HEK293T (cell line): ENCODE results near the gene MSLN.
"Not testable (repeated sequence)": the region's sequence is repeated elsewhere in the genome, so short reads cannot be mapped to it uniquely, and the experiment has no call there.

Source experiments
- CTCF ChIA-PET: fragments of 350-600 bp; formaldehyde crosslinking; extraction: SDS; loops from one replicate; lab custom pipeline; 2021; ENCODE audit warnings: antibody characterized with exemption, inconsistent platforms; lab: Yijun Ruan, JAX
- POLR2A ChIA-PET: fragments of 350-600 bp; formaldehyde crosslinking; extraction: SDS; loops from one replicate; lab custom pipeline; 2020; ENCODE audit warnings: antibody characterized with exemption, inconsistent platforms; lab: Yijun Ruan, JAX
- DNase-seq: peaks from one replicate; pipeline ENCODE4 v3.0.0; 2012; ENCODE audit warnings: mixed read lengths; ENCODE audit errors: extremely low spot score
- ARNT ChIP-seq: fragments of 450-650 bp; IDR thresholded peaks from 2 replicates; pipeline ENCODE4 v1.6.1; 2017; ENCODE audit warnings: mild to moderate bottlenecking
- BHLHE40 ChIP-seq: fragments of 450-650 bp; IDR thresholded peaks from 2 replicates; pipeline ENCODE4 v1.6.1; 2016; ENCODE audit warnings: mild to moderate bottlenecking, moderate library complexity, borderline replicate concordance
- CTBP1 ChIP-seq: fragments of 450-650 bp; IDR thresholded peaks from 2 replicates; pipeline ENCODE4 v1.6.1; 2016; ENCODE audit warnings: borderline replicate concordance
- ELF4 ChIP-seq: fragments of 450-650 bp; IDR thresholded peaks from 2 replicates; pipeline ENCODE4 v1.6.1; 2017; ENCODE audit warnings: antibody characterized with exemption
- FOXA1 ChIP-seq: fragments of 450-650 bp; IDR thresholded peaks from 2 replicates; pipeline ENCODE4 v1.6.1; 2016; ENCODE audit warnings: mild to moderate bottlenecking
- FOXK2 ChIP-seq: fragments of 450-650 bp; IDR thresholded peaks from 2 replicates; pipeline ENCODE4 v1.6.1; 2016; ENCODE audit warnings: mild to moderate bottlenecking
- FOXM1 ChIP-seq: fragments of 450-650 bp; IDR thresholded peaks from 2 replicates; pipeline ENCODE4 v1.6.1; 2017; ENCODE audit warnings: mild to moderate bottlenecking, borderline replicate concordance
- HDGF ChIP-seq: fragments of 450-650 bp; IDR thresholded peaks from 2 replicates; pipeline ENCODE4 v1.6.1; 2017; ENCODE audit warnings: antibody characterized with exemption, borderline replicate concordance
- L3MBTL2 ChIP-seq: fragments of 450-650 bp; conservative IDR thresholded peaks from 2 replicates; pipeline ENCODE4 v1.6.1; 2016; ENCODE audit warnings: mild to moderate bottlenecking
- LEF1 ChIP-seq: fragments of 450-650 bp; IDR thresholded peaks from 2 replicates; pipeline ENCODE4 v1.6.1; 2017; ENCODE audit warnings: mild to moderate bottlenecking, borderline replicate concordance
- NFRKB ChIP-seq: fragments of 450-650 bp; IDR thresholded peaks from 2 replicates; pipeline ENCODE4 v1.6.1; 2016; ENCODE audit warnings: mild to moderate bottlenecking, moderate library complexity
- PKNOX1 ChIP-seq: fragments of 450-650 bp; IDR thresholded peaks from 2 replicates; pipeline ENCODE4 v1.6.1; 2016
- SP1 ChIP-seq: fragments of 450-650 bp; IDR thresholded peaks from 2 replicates; pipeline ENCODE4 v1.6.1; 2017
- SUZ12 ChIP-seq: fragments of 450-650 bp; IDR thresholded peaks from 2 replicates; pipeline ENCODE4 v1.6.1; 2016; ENCODE audit warnings: mild to moderate bottlenecking
- TARDBP ChIP-seq: fragments of 450-650 bp; IDR thresholded peaks from 2 replicates; pipeline ENCODE4 v1.6.1; 2016
- ZNF384 ChIP-seq: fragments of 450-650 bp; IDR thresholded peaks from 2 replicates; pipeline ENCODE4 v1.6.1; 2016

Gene MSLN

GRCh38 chr16:775236-775796 is 14.8 kb downstream of the MSLN start:
- no peak for TF ChIP-seq ZNF384
- TF ChIP-seq CTBP1 = no peak
- TF ChIP-seq SUZ12 = no peak
- TF ChIP-seq ELF4 = no peak
- TF ChIP-seq ARNT = no peak
- no peak for TF ChIP-seq FOXK2
- no peak for TF ChIP-seq L3MBTL2
- no peak for DNase-seq
- ChIA-PET POLR2A (no interaction called here), CTCF (no interaction called here)

GRCh38 chr16:776298-776697 is 15.8 kb downstream of the MSLN start:
- ChIA-PET POLR2A (interaction anchor here (1.8 kb wide), 1 partner anchor 56 kb away, joined by 7 read pairs; the partner anchor contains the start of gene ANTKMT), CTCF (interaction anchor here (1.1 kb wide), 1 partner anchor 9 kb away, joined by 5 read pairs; no protein-coding TSS in a partner anchor)
- not testable (repeated sequence) for DNase-seq

GRCh38 chr16:776824-777223 is 16.3 kb downstream of the MSLN start:
- POLR2A ChIA-PET = interaction anchor here (1.8 kb wide), 1 partner anchor 56 kb away, joined by 7 read pairs; the partner anchor contains the start of gene ANTKMT
- TF ChIP-seq L3MBTL2 (no peak), FOXM1 (no peak), ELF4 (no peak), ZNF384 (no peak)
- CTCF ChIA-PET = interaction anchor here (0.7 to 1.1 kb wide), 2 partner anchors 8 to 166 kb away, joined by 3 to 5 read pairs; no protein-coding TSS in a partner anchor
- no peak for DNase-seq

GRCh38 chr16:777826-778225 is 17.3 kb downstream of the MSLN start:
- ChIA-PET POLR2A (no interaction called here), CTCF (no interaction called here)
- TF ChIP-seq FOXK2 (no peak), TARDBP (no peak), ZNF384 (no peak), PKNOX1 (no peak), ELF4 (no peak), FOXM1 (no peak), BHLHE40 (no peak), SP1 (no peak), FOXA1 (no peak), SUZ12 (no peak), NFRKB (no peak), LEF1 (no peak), HDGF (no peak), ARNT (no peak), L3MBTL2 (no peak), CTBP1 (no peak)
- no peak for DNase-seq

- POLR2A ChIA-PET = interaction anchor here (0.9 kb wide), 1 partner anchor 10 kb away, joined by 4 read pairs; the partner anchor contains the start of genes CHTF18 and RPUSD1
- TF ChIP-seq FOXK2 (no peak), ELF4 (no peak), HDGF (no peak), FOXA1 (no peak), ZNF384 (no peak), PKNOX1 (no peak), BHLHE40 (no peak), FOXM1 (no peak), NFRKB (no peak), L3MBTL2 (no peak), LEF1 (no peak), ARNT (no peak), TARDBP (no peak), SUZ12 (no peak)
- DNase-seq = no peak
- CTCF ChIA-PET = no interaction called here
Observed at GRCh38 chr16:778447-778846, 17.9 kb downstream of the MSLN start.

GRCh38 chr16:778909-779527 is 18.5 kb downstream of the MSLN start:
- TF ChIP-seq HDGF = no peak
- no peak for TF ChIP-seq LEF1
- no peak for TF ChIP-seq FOXM1
- TF ChIP-seq SP1 = no peak
- TF ChIP-seq FOXK2 = no peak
- no peak for TF ChIP-seq FOXA1
- no peak for TF ChIP-seq ARNT
- no peak for TF ChIP-seq BHLHE40
- TF ChIP-seq TARDBP = peak; percentile 73
- TF ChIP-seq PKNOX1 = peak; percentile 18; the same call in 1 of the 2 replicates
- TF ChIP-seq CTBP1 = no peak
- CTCF ChIA-PET = no interaction called here
- POLR2A ChIA-PET = interaction anchor here (0.9 kb wide), 1 partner anchor 10 kb away, joined by 4 read pairs; the partner anchor contains the start of genes CHTF18 and RPUSD1
- no peak for DNase-seq
